CD4-positive, alpha-beta T cell (primary cell): ENCODE results near the gene C2. TPM values are rescaled to one million over a fixed set of nuclear protein-coding genes. Genes with fewer than 3 reads are reported as not detected.
"Not testable (repeated sequence)": the region's sequence is repeated elsewhere in the genome, so short reads cannot be mapped to it uniquely, and the experiment has no call there.

Experiments
- ATAC-seq: fragments of 200-7000 bp; cut with Tn5 transposase; one replicate; pipeline ENCODE4 v1.10.0; 2022; ENCODE audit warnings: mild to moderate bottlenecking; ENCODE audit not compliant: poor library complexity
- CTCF ChIA-PET: fragments of 350-600 bp; sonication (Branson Sonifier 250); formaldehyde crosslinking; loops from one replicate; lab custom pipeline; 2021; ENCODE audit warnings: antibody characterized with exemption, inconsistent platforms; lab: Charles Lee
- POLR2A ChIA-PET: fragments of 350-600 bp; sonication (Branson Sonifier 250); formaldehyde crosslinking; loops from one replicate; lab custom pipeline; 2021; ENCODE audit warnings: antibody characterized with exemption, inconsistent platforms; lab: Charles Lee
- DNase-seq, 14 experiments: peaks; one replicate each; pipeline ENCODE4 v3.0.0-alpha.2; 2013 to 2020; ENCODE audit warnings: mixed read lengths in 2 of 14
- H3K27ac ChIP-seq, 2 donors: one replicate each; pipeline versions ENCODE4 v1.5.1 to v1.7.0; 2013; ENCODE audit warnings: low read length in 2 of 2, low read depth in 1 of 2, mild to moderate bottlenecking in 1 of 2
- H3K27me3 ChIP-seq, 2 experiments: 1 replicate in 1 of 2; 2 replicates in 1 of 2; pipeline versions ENCODE4 v1.6.1 to v1.7.0; 2013; ENCODE audit warnings: low read length in 2 of 2, control low read depth in 1 of 2, mild to moderate bottlenecking in 1 of 2, moderate library complexity in 1 of 2; ENCODE audit not compliant: insufficient read depth in 2 of 2, control insufficient read depth in 1 of 2
- H3K36me3 ChIP-seq: one replicate; pipeline ENCODE4 v1.6.1; 2013; ENCODE audit warnings: low read length, control low read depth; ENCODE audit not compliant: insufficient read depth
- H3K4me1 ChIP-seq: one replicate; pipeline ENCODE4 v1.6.1; 2013; ENCODE audit warnings: low read length, control low read depth; ENCODE audit not compliant: insufficient read depth
- H3K4me3 ChIP-seq: one replicate; pipeline ENCODE4 v1.5.1; 2013; ENCODE audit warnings: mild to moderate bottlenecking, low read length, moderate library complexity
- H3K9me3 ChIP-seq, 2 experiments: 1 replicate in 1 of 2; 2 replicates in 1 of 2; pipeline versions ENCODE4 v1.6.1 to v1.7.0; 2013; ENCODE audit warnings: low read length in 2 of 2, mild to moderate bottlenecking in 2 of 2, control low read depth in 1 of 2, moderate library complexity in 1 of 2; ENCODE audit not compliant: control insufficient read depth in 1 of 2, insufficient read depth in 1 of 2
- H3K27ac Mint-ChIP-seq: one replicate; pipeline ENCODE4 v1.8.0; 2020; ENCODE audit warnings: mixed read lengths
- H3K27me3 Mint-ChIP-seq: one replicate; pipeline ENCODE4 v1.8.0; 2021; ENCODE audit warnings: mixed read lengths
- H3K36me3 Mint-ChIP-seq: one replicate; pipeline ENCODE4 v1.8.0; 2021; ENCODE audit warnings: low read depth, mixed read lengths
- H3K4me1 Mint-ChIP-seq: one replicate; pipeline ENCODE4 v1.8.0; 2021; ENCODE audit warnings: low read depth, mixed read lengths
- H3K4me3 Mint-ChIP-seq: one replicate; pipeline ENCODE4 v1.8.0; 2020; ENCODE audit warnings: mild to moderate bottlenecking, mixed read lengths
- H3K9me3 Mint-ChIP-seq: one replicate; pipeline ENCODE4 v1.8.0; 2020; ENCODE audit warnings: mixed read lengths
- intact Hi-C, 2 experiments: fragments of 100-400 bp; cut with DNase I in 1 of 2; cut with micrococcal nuclease in 1 of 2; formaldehyde crosslinking; loops; one replicate each; pipeline versions ENCODE4 v1.15.1 to v1.9.0; 2023 to 2025; cut with DNase I, micrococcal nuclease
- total RNA-seq, 174 experiments: library from RNA in 2 of 174; stranded (reverse) in 2 of 174; gene quantifications; one replicate each; pipeline ENCODE4 v1.2.3 and lab custom pipeline; 2021 to 2026
- TF ChIP-seq, protein P1 (sequence below): fragments of 200-600 bp; IDR thresholded peaks from one replicate; pipeline ENCODE4 v1.8.0; 2022; ENCODE audit warnings: antibody characterized with exemption, mild to moderate bottlenecking

C2 gene
- total RNA-seq, 2 experiments from 2014 or later, result 1.4 to 2.3 TPM

DNA sequence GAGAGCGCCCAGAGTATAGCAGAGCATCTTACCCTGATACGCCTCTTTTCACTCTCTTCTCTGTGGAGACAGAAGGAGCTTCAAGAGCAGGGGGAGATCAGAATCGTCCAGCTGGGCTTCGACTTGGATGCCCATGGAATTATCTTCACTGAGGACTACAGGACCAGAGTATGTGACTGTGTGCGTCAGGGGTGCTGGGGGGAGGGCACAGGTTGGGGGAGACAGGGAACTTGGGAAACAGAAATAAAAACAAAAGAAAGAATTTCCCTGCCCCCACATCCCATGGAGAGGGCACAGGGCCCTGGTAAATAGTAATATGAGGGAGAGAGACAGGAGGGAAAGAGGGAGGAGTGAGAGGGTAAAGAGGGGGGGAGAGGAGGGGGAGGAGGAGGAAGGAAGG is 51.3 kb downstream of the C2 start:
- peak overlapping the region; percentile 80 for H3K27ac Mint-ChIP-seq
- peak overlapping the region; percentile 35 to 60 for H3K27ac ChIP-seq
- intact Hi-C loops, result loop anchor here in 1 of 2 experiments (10.0 kb wide), 2 partner anchors 196 to 824 kb away; partner anchors contain the start of genes AGPAT1, CCHCR1, RNF5 and TCF19

GRCh38 chr6:31979238-31979898 is 51.9 kb downstream of the C2 start:
- ATAC-seq, result no peak
- H3K4me3 Mint-ChIP-seq, result no peak overlapping the region

More for the DNA sequence above, 51.3 kb downstream of the C2 start:
- Histone ChIP-seq H3K27me3 (no peaks in the 10 kb centered on the region), H3K4me1 (peaks cover 15% of the 10 kb centered on the region), H3K4me3 (no peak overlapping the region), H3K9me3 (no peaks in the 10 kb centered on the region), H3K36me3 (no peaks in the 10 kb centered on the region)
- ATAC-seq, result no peak
- TF ChIP-seq, protein P1, sequence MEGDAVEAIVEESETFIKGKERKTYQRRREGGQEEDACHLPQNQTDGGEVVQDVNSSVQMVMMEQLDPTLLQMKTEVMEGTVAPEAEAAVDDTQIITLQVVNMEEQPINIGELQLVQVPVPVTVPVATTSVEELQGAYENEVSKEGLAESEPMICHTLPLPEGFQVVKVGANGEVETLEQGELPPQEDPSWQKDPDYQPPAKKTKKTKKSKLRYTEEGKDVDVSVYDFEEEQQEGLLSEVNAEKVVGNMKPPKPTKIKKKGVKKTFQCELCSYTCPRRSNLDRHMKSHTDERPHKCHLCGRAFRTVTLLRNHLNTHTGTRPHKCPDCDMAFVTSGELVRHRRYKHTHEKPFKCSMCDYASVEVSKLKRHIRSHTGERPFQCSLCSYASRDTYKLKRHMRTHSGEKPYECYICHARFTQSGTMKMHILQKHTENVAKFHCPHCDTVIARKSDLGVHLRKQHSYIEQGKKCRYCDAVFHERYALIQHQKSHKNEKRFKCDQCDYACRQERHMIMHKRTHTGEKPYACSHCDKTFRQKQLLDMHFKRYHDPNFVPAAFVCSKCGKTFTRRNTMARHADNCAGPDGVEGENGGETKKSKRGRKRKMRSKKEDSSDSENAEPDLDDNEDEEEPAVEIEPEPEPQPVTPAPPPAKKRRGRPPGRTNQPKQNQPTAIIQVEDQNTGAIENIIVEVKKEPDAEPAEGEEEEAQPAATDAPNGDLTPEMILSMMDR, result no peak
- peaks cover 4% of the 10 kb centered on the region for H3K36me3 Mint-ChIP-seq
- peaks cover 18% of the 10 kb centered on the region for H3K4me1 Mint-ChIP-seq
- no peaks in the 10 kb centered on the region for H3K27me3 Mint-ChIP-seq
- ChIA-PET POLR2A (no interaction called here), CTCF (no interaction called here)
- H3K4me3 Mint-ChIP-seq, result peak overlapping the region; percentile 20
- no peaks in the 10 kb centered on the region for H3K9me3 Mint-ChIP-seq
- no peak for DNase-seq

DNA sequence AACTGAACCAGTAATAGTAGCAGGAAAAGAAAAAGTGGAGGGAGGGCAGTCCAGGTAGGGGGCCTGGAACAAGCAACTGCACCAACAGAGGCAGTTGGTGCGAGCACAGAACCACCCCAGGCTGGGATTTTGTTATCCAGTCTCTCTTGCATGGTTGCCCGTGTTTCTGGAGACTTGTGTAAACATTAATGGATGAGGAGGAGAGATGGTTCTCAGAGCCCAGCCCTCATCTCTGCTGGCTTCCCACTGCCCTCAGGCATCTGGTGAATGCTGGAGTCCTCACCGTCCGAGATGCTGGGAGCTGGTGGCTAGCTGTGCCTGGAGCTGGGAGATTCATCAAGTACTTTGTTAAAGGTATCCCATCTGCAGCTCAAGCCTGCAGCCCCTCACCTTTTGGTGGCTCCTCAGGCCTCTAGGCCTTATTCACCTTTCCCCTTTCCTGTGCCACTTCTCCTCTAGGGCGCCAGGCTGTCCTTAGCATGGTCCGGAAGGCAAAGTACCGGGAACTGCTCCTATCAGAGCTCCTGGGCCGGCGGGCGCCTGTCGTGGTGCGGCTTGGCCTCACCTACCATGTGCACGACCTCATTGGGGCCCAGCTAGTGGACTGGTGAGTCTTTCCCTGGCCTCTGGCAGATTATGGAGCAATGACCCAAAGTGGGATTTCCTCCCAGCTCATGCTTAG is 52.8 kb downstream of the C2 start:
- H3K4me3 Mint-ChIP-seq, intact Hi-C loops, H3K9me3 Mint-ChIP-seq, H3K27me3 ChIP-seq, H3K27me3 Mint-ChIP-seq, H3K27ac ChIP-seq, H3K36me3 ChIP-seq, ATAC-seq, DNase-seq, CTCF ChIA-PET, H3K4me3 ChIP-seq, H3K36me3 Mint-ChIP-seq, H3K9me3 ChIP-seq: not testable (repeated sequence)
- peaks cover 15% of the 10 kb centered on the region for H3K4me1 ChIP-seq
- POLR2A ChIA-PET, result interaction anchor here (1.3 kb wide), 1 partner anchor 9 kb away, joined by 3 read pairs; the partner anchor contains the start of gene DXO
- H3K4me1 Mint-ChIP-seq, result peaks cover 17% of the 10 kb centered on the region
- peak overlapping the region; percentile 80 for H3K27ac Mint-ChIP-seq

More at GRCh38 chr6:31979238-31979898, 51.9 kb downstream of the C2 start:
- Histone ChIP-seq H3K27me3 (no peaks in the 10 kb centered on the region), H3K36me3 (no peaks in the 10 kb centered on the region), H3K4me1 (peaks cover 15% of the 10 kb centered on the region), H3K27ac (peak overlapping the region; percentile 29), H3K4me3 (no peak overlapping the region), H3K9me3 (no peaks in the 10 kb centered on the region)
- Mint-ChIP-seq H3K9me3 (no peaks in the 10 kb centered on the region), H3K4me1 (peaks cover 17% of the 10 kb centered on the region), H3K27me3 (no peaks in the 10 kb centered on the region), H3K27ac (peak overlapping the region; percentile 80), H3K36me3 (peaks cover 4% of the 10 kb centered on the region)
- TF ChIP-seq, protein P1, result no peak
- CTCF ChIA-PET, result no interaction called here
- POLR2A ChIA-PET, result interaction anchor here (1.3 kb wide), 1 partner anchor 8 kb away, joined by 3 read pairs; the partner anchor contains the start of gene DXO
- peak in 2 of 14 experiments; percentile 20 to 29 for DNase-seq
- intact Hi-C loops, result loop anchor here in 1 of 2 experiments (10.0 kb wide), 2 partner anchors 195 to 825 kb away; partner anchors contain the start of genes AGPAT1, CCHCR1, RNF5 and TCF19

DNA sequence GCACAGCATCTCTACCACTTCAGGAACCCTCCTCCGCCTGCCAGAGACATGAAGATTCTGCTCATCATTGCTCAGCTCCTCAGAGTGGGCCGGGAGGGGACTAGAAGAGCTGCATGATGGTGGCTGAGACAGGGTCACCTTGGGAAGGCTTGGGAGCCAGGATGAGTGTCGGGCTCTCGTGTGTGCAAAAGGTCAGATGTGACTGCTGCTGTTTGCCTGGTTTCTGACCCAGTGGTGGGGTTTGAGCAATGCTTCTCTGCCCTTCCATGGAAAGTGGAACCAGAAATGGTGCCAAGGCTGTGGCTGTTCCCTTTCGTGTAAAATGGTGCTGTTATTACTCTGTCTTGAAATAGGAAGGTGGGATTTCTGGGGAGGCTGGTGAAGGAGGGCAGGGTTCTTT is 53.5 kb downstream of the C2 start:
- H3K9me3 Mint-ChIP-seq, intact Hi-C loops, CTCF ChIA-PET, H3K4me3 ChIP-seq, POLR2A ChIA-PET, H3K27me3 ChIP-seq, H3K4me3 Mint-ChIP-seq, ATAC-seq, H3K36me3 Mint-ChIP-seq, H3K36me3 ChIP-seq, DNase-seq, H3K9me3 ChIP-seq, H3K27me3 Mint-ChIP-seq, H3K27ac Mint-ChIP-seq, H3K27ac ChIP-seq: not testable (repeated sequence)
- H3K4me1 ChIP-seq, result peaks cover 15% of the 10 kb centered on the region
- peaks cover 17% of the 10 kb centered on the region for H3K4me1 Mint-ChIP-seq

- intact Hi-C loops, H3K27me3 Mint-ChIP-seq, H3K36me3 Mint-ChIP-seq, H3K9me3 Mint-ChIP-seq, CTCF ChIA-PET, POLR2A ChIA-PET, H3K27ac Mint-ChIP-seq, H3K4me3 Mint-ChIP-seq, H3K27me3 ChIP-seq, H3K27ac ChIP-seq, H3K4me3 ChIP-seq, H3K9me3 ChIP-seq, ATAC-seq, H3K36me3 ChIP-seq, DNase-seq: not testable (repeated sequence)
- H3K4me1 ChIP-seq, result peaks cover 15% of the 10 kb centered on the region
- H3K4me1 Mint-ChIP-seq, result peaks cover 17% of the 10 kb centered on the region
These were observed 54.2 kb downstream of the C2 start, which contains the start of gene C4A for GRCh38 chr6:31981744-31982143. TSS of gene C4A (plus strand) at chr6:31982057. CDS start at chr6:31982108, 51 bp downstream.
